Measurements from ENCODE around the gene PTRH1.

The PTRH1 gene

GRCh38 chr9:127716412-127716811 lies 949 bp upstream of the PTRH1 start:
- no peak for DNase-seq

- DNase-seq, result no peak
Measured at GRCh38 chr9:127714951-127715469, 453 bp downstream of the PTRH1 start.

- no peak for DNase-seq
Measured at GRCh38 chr9:127714020-127714750, 1.3 kb downstream of the PTRH1 start.

GRCh38 chr9:127712867-127713266 lies 2.6 kb downstream of the PTRH1 start:
- no peak for DNase-seq

DNA sequence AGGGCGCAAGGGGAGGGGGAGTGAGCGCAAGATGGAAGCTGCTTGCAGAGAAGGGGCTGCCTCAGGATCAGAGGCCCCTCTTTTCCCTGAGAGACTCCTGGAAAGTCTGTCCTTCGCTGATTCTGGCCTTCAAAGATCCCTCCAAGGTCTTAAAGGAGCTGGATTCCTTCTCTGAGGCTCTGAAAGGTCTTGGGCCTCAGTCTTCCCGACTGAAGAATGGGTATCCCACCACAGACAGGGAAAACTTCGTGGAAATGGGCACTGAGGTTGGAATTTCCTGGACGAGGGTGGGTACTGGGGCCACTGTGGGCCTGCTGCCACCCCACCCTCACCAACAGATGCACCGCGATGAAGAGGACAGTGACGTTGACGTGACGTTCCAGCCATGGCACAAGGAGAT lies 3.1 kb downstream of the PTRH1 start:
- DNase-seq, result no peak

GRCh38 chr9:127711831-127712274 lies 3.6 kb downstream of the PTRH1 start:
- no peak for DNase-seq

- DNase-seq, result no peak
Measured at GRCh38 chr9:127711226-127711701, 4.2 kb downstream of the PTRH1 start.

GRCh38 chr9:127710204-127710783 lies 5.2 kb downstream of the PTRH1 start:
- DNase-seq, result no peak

DNA sequence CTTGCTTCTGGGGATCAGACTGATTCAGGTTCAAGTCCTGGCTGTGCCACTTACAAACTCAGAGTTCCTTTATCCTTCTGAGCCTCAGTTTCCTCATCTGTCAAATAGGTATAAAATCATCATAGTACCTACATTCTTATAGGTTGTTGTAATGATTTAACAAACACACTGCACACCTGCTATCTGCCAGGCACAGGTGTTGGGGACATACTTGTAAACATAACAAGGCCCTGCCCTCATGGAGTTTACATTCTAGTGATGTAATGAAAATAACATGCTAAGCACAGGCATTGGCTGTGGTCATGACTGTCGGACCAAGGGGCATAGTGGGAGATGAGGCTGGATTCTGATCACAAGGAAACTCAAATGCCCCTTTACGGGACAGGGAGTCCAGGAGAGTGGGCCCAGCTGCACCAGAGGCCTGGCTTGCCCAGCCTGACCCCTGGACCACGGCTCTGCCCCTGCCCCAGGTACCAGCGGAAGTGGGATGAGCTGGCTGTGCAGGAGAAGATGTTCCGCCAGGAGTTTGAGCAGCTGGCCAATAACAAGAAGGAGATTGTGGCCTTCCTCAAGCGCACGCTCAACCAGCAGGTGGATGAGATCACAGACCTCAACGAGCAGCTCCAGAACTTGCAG lies 6.4 kb downstream of the PTRH1 start:
- no peak for DNase-seq

DNA sequence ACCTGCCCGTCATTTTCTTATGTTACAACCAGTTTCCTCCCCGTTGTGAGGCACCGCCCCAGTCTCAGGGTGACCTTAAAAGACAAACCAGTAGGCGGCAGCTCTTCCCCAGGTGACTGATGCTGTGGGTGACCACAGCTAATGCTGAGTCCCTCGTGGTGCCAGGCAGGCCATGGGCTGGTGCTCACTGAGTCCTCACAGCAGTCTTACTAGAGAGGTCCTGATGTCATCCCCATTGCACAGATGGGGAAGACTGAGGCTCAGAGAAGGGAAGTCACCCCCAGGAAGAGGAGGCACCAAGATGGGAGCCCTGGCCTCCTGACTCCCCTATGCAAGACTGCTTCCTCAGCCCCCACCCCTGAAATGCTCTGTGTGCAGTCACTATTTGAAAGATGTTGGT lies 7.7 kb downstream of the PTRH1 start:
- DNase-seq, result no peak

DNA sequence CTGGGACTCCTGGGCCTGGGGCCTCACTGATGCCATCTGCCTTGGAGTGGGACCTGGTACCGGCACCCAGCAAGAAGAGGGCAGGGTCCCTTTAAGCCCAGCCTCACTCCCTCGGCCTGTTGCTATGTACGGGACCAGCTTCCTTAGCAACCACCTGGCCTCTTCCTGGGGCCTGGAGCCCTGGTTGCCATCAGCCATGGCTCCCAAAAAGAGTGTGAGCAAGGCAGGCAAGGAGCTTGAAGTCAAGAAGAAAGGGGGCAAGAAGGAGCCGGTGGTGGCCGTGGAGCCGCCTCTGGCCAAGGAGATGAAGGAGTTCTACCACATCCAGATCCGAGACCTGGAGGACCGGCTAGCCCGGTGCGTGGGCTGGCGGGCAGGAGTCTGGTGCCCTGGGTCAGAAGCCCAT lies 8.6 kb downstream of the PTRH1 start, which contains the start of gene CFAP157:
CFAP157 (plus strand) TSS at position 153 of the 406 bp plus-strand sequence; CDS start at position 197, 44 bp downstream.
- DNase-seq, result no peak

- DNase-seq, result no peak
Measured at GRCh38 chr9:127705577-127706379, 9.7 kb downstream of the PTRH1 start.

DNA sequence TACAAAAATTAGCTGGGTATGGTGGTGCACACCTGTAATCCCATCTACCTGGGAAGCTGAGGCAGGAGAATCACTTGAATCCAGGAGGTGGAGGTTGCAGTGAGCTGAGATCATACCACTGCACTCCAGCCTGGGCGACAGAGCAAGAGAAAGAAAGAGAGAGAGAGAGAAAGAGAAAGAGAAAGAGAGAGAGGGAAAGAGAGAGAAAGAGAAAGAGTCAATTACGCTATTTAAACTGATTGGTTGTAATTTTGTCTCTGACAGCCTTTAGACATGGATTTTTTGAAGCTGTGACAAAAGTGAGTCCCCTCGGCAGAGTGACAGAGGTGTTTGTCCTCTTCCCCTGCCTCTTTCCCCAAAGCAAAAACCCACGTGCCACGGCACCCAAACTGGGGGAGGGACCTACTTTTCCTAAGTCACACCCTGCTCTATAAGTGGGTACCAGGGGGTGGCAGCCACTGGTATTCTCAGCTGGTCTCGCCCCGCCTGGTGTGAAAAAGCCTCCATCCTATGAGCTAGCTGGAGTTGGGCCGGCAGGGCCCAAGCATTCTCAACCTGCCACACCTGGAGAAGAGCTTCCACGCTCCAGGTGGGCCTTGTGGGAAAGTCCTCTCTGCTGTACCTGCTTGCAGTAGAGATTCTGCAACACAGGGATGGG lies 12.0 kb downstream of the PTRH1 start:
- DNase-seq, result no peak

GRCh38 chr9:127700594-127701255 lies 14.7 kb downstream of the PTRH1 start:
- DNase-seq, result no peak

DNA sequence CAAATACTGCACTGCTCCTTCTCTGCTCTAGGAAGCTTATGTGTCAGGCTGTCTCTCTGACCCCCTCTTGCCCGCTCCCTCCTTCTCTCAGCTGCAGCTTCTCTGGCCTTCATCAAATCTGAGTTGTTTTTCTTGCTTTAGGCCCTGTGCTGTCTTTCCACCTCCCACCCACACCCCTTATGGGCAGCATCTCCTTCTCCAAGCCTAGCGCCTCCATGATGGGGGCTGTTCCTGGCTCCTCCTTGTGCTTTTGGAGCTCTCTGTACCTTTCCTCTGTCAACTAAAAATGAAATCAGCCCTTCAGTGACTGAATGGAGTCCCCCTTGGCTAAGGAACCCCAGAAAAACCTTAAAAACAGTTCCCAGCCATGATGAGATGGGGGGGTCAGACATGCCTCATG lies 15.3 kb downstream of the PTRH1 start:
- DNase-seq, result no peak

- DNase-seq, result no peak
Measured at GRCh38 chr9:127698985-127699670, 16.3 kb downstream of the PTRH1 start.

DNA sequence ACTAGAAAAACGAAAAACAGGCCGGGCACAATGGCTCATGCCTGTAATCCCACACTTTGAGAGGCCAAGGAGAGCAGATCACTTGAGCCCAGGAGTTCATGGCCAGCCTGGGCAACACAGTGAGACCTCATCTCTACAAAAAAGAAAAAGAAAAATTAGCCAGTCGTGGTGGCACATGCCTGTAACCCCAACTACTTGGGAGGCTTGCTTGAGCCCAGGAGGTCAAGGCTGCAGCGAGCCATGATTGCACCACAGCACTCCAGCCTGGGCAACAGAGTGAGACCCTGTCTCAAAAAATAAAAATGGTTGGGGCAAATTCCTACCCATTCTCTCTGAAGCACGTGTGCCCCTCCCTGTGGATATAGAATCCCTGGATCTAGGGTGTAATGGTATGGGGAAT lies 17.1 kb downstream of the PTRH1 start:
- DNase-seq, result no peak

- DNase-seq, result no peak
Measured at GRCh38 chr9:127697575-127697974, 17.9 kb downstream of the PTRH1 start.

- DNase-seq, result no peak
Measured at GRCh38 chr9:127694890-127695720, 20.4 kb downstream of the PTRH1 start.

- DNase-seq, result no peak
Measured at GRCh38 chr9:127693697-127694096, 21.8 kb downstream of the PTRH1 start.
